K562 (cell line): ENCODE results near the gene SCYL1. TPM values are rescaled to one million over a fixed set of nuclear protein-coding genes. Genes with fewer than 3 reads are reported as not detected.

Source experiments
- CREB1 ChIP-seq, 2 experiments: sonication (generic) in 1 of 2; formaldehyde crosslinking in 1 of 2; IDR thresholded peaks; 2 replicates each; pipeline versions ENCODE4 v1.6.1 to v1.8.0; 2012 to 2022; ENCODE audit warnings: inconsistent platforms in 1 of 2, mild to moderate bottlenecking in 1 of 2, missing genetic modification reagents in 1 of 2, moderate library complexity in 1 of 2
- CREBBP ChIP-seq: IDR thresholded peaks from one replicate; pipeline ENCODE4 v1.6.1; 2012; ENCODE audit warnings: low read depth, mild to moderate bottlenecking, control low read depth, inconsistent platforms, low read length
- GATA2 ChIP-seq: sonication (generic); formaldehyde crosslinking; IDR thresholded peaks from 2 replicates; pipeline ENCODE4 v1.4.0; 2020; ENCODE audit warnings: mild to moderate bottlenecking, missing genetic modification reagents
- HNRNPH1 ChIP-seq: fragments of 200-400 bp; formaldehyde crosslinking; optimal IDR thresholded peaks from 2 replicates; pipeline ENCODE3; 2017; ENCODE audit warnings: low read depth, mild to moderate bottlenecking, low read length, moderate library complexity
- ILK ChIP-seq: fragments of 450-650 bp; IDR thresholded peaks from 2 replicates; pipeline ENCODE4 v1.6.1; 2016; ENCODE audit warnings: missing genetic modification characterization, low read depth, mild to moderate bottlenecking, missing compliant biosample characterization, moderate library complexity, borderline replicate concordance
- JUNB ChIP-seq: fragments of 450-650 bp; formaldehyde crosslinking; conservative IDR thresholded peaks from 2 replicates; pipeline ENCODE4 v1.4.0; 2020; ENCODE audit warnings: mild to moderate bottlenecking
- KDM2B ChIP-seq: fragments of 250-450 bp; sonication (Bioruptor Pico); IDR thresholded peaks from 2 replicates; pipeline ENCODE4 v1.8.0; 2021; ENCODE audit warnings: mild to moderate bottlenecking, moderate library complexity
- L3MBTL2 ChIP-seq: fragments of 450-650 bp; IDR thresholded peaks from 2 replicates; pipeline ENCODE4 v1.6.1; 2016; ENCODE audit warnings: mild to moderate bottlenecking, moderate library complexity
- NEUROD1 ChIP-seq: fragments of 150-350 bp; IDR thresholded peaks from 2 replicates; pipeline ENCODE4 v1.6.1; 2014; ENCODE audit warnings: borderline replicate concordance, low read length, low read depth; ENCODE audit not compliant: partially characterized antibody
- PCBP2 ChIP-seq: fragments of 200-400 bp; formaldehyde crosslinking; IDR thresholded peaks from 2 replicates; pipeline ENCODE4 v1.6.1; 2018; ENCODE audit warnings: low read length, low read depth, mild to moderate bottlenecking, moderate library complexity; ENCODE audit not compliant: poor library complexity, severe bottlenecking
- SIRT6 ChIP-seq: IDR thresholded peaks from one replicate; pipeline ENCODE4 v1.6.1; 2012; ENCODE audit warnings: low read depth, mild to moderate bottlenecking, control low read depth, inconsistent platforms, low read length, moderate library complexity
- SRSF3 ChIP-seq: fragments of 200-400 bp; formaldehyde crosslinking; IDR thresholded peaks from 2 replicates; pipeline ENCODE4 v1.6.1; 2016; ENCODE audit warnings: mild to moderate bottlenecking, low read length, moderate library complexity; ENCODE audit not compliant: insufficient read depth
- TCF7 ChIP-seq: sonication (generic); IDR thresholded peaks from 2 replicates; pipeline ENCODE4 v1.6.1; 2016; ENCODE audit warnings: antibody characterized with exemption, borderline replicate concordance
- THAP7 ChIP-seq: fragments of 250-450 bp; sonication (Bioruptor Pico); IDR thresholded peaks from 2 replicates; pipeline ENCODE4 v1.5.0; 2021
- ZNF124 ChIP-seq: sonication (generic); formaldehyde crosslinking; IDR thresholded peaks from 2 replicates; pipeline ENCODE4 v1.8.1; 2022; ENCODE audit warnings: missing genetic modification reagents
- ZNF174 ChIP-seq: fragments of 250-450 bp; sonication (Bioruptor Pico); IDR thresholded peaks from 2 replicates; pipeline ENCODE4 v1.4.0; 2020; ENCODE audit warnings: mild to moderate bottlenecking
- ZNF384 ChIP-seq: IDR thresholded peaks from 2 replicates; pipeline ENCODE4 v1.6.1; 2012; ENCODE audit warnings: low read depth, low read length, improper control_type of control experiment
- ZNF583 ChIP-seq: fragments of 250-450 bp; sonication (Bioruptor Pico); IDR thresholded peaks from 2 replicates; pipeline ENCODE4 v1.4.0; 2020
- ZNF780A ChIP-seq: fragments of 250-450 bp; sonication (Bioruptor Pico); IDR thresholded peaks from 2 replicates; pipeline ENCODE4 v1.5.0; 2021; ENCODE audit warnings: mild to moderate bottlenecking
- polyA plus RNA-seq, 8 experiments: library from polyadenylated mRNA; depleted of rRNA in 4 of 8; stranded (reverse) in 5 of 8; unstranded in 3 of 8; fragments of >200 nt; fragmentation: Nextera tagmentation in 2 of 8; fragmentation: Illumina TruSeq in 1 of 8; extraction: Ambion mirVana in 2 of 8; extraction: Trizol in 1 of 8; gene quantifications; 2 replicates each; pipeline versions ENCODE4 v1.2.1 to v1.2.3, GENCODE V29; 2011 to 2014; ENCODE audit warnings: inconsistent platforms in 1 of 8, missing spikeins in 1 of 8
- total RNA-seq, 7 experiments: library from RNA; depleted of rRNA in 6 of 7; stranded (reverse); fragments of >200 nt in 6 of 7; fragmentation: Illumina TruSeq in 2 of 7; extraction: Trizol in 2 of 7; gene quantifications; 2 replicates each; pipeline versions ENCODE4 v1.2.1 to v1.2.3, GENCODE V29; 2011 to 2021; ENCODE audit warnings: low replicate concordance in 1 of 7
- TF ChIP-seq, protein P1 (sequence below): sonication (generic); formaldehyde crosslinking; IDR thresholded peaks from 2 replicates; pipeline ENCODE4 v1.8.0; 2022; ENCODE audit warnings: mild to moderate bottlenecking, missing genetic modification reagents
- TF ChIP-seq, protein P2 (sequence below): IDR thresholded peaks from 2 replicates; pipeline ENCODE4 v1.6.1; 2011; ENCODE audit not compliant: insufficient read length; ENCODE audit errors: extremely low read depth
- TF ChIP-seq, protein P3 (sequence below): sonication (generic); formaldehyde crosslinking; IDR thresholded peaks from 2 replicates; pipeline ENCODE4 v1.8.1; 2022; ENCODE audit warnings: missing genetic modification reagents
- TF ChIP-seq, protein P4 (sequence below): fragments of 450-650 bp; IDR thresholded peaks from 2 replicates; pipeline ENCODE4 v1.6.1; 2017; ENCODE audit warnings: mild to moderate bottlenecking, moderate library complexity

Gene SCYL1
- total and polyA plus RNA-seq, 9 of the 15 experiments (the other 6 are each of a cell fraction or from before 2014, with no cell fraction given) = 1.9 to 145 (median 57.6) TPM

DNA sequence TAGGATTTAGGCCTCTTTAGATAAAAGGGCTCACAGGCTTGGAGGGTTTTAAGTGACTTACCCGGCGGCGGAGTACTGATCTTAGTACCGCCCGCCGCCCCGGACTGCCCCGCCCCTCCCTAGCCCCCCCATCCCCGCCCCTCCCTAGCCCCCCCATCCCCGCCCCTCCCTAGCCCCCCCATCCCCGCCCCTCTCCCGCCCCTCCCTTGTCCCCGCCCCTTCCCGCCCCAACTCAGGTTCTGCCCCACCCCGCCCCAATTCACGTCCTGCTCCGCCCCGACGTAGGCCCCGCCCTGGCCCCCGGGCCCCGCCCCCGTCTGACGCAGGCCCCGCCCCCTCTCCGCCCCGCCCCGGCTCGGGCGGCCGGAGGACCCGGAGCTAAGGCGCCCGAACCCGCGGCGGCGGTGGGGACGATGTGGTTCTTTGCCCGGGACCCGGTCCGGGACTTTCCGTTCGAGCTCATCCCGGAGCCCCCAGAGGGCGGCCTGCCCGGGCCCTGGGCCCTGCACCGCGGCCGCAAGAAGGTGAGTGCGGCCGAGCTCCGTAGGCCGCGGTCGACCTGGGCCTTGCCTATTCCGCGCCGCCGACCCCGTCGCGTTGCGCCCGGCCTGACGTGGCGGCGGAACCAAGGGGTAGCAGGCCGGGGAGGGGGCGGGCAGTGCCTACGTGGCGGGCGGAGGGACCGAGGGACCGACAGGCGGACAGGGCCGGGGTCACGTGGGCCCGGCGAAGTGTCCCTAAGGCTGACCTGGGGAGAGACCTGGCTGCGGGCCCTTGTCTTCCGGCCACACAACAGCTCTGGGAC, at the start of gene SCYL1 (continued):
- TF ChIP-seq PCBP2 (no peak), ZNF384 (no peak), ZNF780A (CRISPR knock-in tag) (no peak), SIRT6 (no peak), ZNF124 (CRISPR knock-in tag) (no peak), CREBBP (no peak), GATA2 (no peak), L3MBTL2 (0 out of 2 replicates have a peak, but pooled peaks have one; percentile 26), KDM2B (no peak), CREB1 (IDR thresholded peaks at IDR 0.05) (no peak), CREB1 (CRISPR knock-in tag; IDR thresholded peaks at IDR 0.05) (peak; percentile 66), HNRNPH1 (no peak), NEUROD1 (peak; percentile 44), ZNF583 (CRISPR knock-in tag) (no peak), JUNB (no peak), THAP7 (CRISPR knock-in tag) (no peak), ZNF174 (CRISPR knock-in tag) (no peak), SRSF3 (no peak), ILK (tag) (no peak), TCF7 (no peak)
- TF ChIP-seq, protein P1, sequence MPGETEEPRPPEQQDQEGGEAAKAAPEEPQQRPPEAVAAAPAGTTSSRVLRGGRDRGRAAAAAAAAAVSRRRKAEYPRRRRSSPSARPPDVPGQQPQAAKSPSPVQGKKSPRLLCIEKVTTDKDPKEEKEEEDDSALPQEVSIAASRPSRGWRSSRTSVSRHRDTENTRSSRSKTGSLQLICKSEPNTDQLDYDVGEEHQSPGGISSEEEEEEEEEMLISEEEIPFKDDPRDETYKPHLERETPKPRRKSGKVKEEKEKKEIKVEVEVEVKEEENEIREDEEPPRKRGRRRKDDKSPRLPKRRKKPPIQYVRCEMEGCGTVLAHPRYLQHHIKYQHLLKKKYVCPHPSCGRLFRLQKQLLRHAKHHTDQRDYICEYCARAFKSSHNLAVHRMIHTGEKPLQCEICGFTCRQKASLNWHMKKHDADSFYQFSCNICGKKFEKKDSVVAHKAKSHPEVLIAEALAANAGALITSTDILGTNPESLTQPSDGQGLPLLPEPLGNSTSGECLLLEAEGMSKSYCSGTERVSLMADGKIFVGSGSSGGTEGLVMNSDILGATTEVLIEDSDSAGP (CRISPR knock-in tag) = no peak
- TF ChIP-seq, protein P2, sequence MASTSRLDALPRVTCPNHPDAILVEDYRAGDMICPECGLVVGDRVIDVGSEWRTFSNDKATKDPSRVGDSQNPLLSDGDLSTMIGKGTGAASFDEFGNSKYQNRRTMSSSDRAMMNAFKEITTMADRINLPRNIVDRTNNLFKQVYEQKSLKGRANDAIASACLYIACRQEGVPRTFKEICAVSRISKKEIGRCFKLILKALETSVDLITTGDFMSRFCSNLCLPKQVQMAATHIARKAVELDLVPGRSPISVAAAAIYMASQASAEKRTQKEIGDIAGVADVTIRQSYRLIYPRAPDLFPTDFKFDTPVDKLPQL = no peak
- TF ChIP-seq, protein P3, sequence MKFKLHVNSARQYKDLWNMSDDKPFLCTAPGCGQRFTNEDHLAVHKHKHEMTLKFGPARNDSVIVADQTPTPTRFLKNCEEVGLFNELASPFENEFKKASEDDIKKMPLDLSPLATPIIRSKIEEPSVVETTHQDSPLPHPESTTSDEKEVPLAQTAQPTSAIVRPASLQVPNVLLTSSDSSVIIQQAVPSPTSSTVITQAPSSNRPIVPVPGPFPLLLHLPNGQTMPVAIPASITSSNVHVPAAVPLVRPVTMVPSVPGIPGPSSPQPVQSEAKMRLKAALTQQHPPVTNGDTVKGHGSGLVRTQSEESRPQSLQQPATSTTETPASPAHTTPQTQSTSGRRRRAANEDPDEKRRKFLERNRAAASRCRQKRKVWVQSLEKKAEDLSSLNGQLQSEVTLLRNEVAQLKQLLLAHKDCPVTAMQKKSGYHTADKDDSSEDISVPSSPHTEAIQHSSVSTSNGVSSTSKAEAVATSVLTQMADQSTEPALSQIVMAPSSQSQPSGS (CRISPR knock-in tag) = no peak
- TF ChIP-seq, protein P4, sequence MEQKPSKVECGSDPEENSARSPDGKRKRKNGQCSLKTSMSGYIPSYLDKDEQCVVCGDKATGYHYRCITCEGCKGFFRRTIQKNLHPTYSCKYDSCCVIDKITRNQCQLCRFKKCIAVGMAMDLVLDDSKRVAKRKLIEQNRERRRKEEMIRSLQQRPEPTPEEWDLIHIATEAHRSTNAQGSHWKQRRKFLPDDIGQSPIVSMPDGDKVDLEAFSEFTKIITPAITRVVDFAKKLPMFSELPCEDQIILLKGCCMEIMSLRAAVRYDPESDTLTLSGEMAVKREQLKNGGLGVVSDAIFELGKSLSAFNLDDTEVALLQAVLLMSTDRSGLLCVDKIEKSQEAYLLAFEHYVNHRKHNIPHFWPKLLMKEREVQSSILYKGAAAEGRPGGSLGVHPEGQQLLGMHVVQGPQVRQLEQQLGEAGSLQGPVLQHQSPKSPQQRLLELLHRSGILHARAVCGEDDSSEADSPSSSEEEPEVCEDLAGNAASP = no peak
